NCI-H2029 treated with DMSO at 0.1 percent for 48 hours (cell line): ENCODE results near the gene COA8.
"Not testable (repeated sequence)": the region's sequence is repeated elsewhere in the genome, so short reads cannot be mapped to it uniquely, and the experiment has no call there.

Source experiments
- DNase-seq: peaks from one replicate; lab custom pipeline; 2025; lab: John Stamatoyannopoulos, UW

Gene COA8

DNA sequence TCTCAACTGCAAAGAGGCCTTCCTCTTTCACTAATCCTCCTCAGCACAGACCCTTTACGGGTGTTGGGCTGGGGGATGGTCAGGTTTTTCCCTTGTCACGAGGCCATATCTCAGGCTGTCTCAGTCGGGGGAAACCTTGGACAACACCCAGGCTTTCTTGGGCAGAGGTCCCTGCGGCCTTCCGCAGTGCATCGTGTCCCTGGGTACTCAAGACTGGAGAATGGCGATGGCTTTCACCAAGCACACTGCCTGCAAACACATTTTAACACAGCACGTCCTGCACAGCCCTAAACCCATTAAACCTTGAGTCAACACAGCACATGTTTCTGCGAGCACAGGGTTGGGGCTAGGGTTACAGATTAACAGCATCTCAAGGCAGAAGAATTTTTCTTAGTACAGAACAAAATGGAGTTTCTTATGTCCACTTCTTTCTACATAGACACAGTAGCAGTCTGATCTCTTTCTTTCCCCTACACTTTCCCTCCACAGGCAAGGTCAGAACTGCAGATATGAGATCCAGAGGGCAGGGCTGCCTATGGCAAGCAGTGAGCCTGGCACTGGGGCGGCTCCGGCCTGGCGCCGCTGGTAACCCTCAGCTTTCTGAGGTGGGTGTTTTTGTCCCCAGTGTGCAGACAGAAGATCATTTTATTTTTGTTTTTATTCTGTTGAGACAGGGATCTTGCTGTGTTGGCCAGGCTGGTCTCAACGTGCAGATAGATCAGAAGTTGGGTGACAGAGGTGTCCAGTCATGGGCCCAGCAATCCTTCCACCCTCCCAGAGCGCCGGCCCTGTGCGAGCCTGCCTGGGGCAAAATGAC, 37.1 kb upstream of the COA8 start:
- not testable (repeated sequence) for DNase-seq

DNA sequence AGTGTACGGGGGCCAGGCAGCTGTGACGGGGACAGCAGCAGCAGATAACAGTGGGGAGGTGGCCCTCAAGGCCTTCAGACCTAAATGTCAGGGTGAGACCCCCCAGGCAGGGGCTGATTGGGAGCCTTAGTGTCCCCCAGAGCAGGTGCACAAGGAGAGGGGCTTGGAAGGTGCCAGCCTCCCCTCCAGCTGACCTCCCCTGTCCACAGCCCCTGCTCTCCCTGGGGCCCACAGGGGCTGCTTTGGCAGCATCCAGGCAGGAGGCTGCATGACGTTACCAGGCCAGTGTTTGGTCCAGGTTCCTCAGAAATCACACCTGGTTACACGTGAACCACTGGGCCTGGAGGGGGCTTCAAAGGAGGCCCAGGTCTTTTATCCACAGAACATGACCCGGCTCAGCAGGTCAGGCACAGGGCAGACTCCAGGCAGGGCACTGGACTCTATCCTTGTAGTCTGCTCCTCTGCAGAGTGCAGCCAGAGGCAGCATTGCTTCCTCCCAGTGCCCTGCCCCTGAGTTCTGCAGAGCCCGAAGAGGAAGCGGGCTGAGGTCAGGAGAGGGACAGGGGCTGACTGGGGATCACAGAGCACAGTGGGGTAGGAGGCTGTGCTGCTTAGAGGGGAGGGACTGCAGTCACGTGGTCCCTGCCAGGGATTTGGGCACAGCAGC, 36.4 kb upstream of the COA8 start:
- no peak for DNase-seq

DNA sequence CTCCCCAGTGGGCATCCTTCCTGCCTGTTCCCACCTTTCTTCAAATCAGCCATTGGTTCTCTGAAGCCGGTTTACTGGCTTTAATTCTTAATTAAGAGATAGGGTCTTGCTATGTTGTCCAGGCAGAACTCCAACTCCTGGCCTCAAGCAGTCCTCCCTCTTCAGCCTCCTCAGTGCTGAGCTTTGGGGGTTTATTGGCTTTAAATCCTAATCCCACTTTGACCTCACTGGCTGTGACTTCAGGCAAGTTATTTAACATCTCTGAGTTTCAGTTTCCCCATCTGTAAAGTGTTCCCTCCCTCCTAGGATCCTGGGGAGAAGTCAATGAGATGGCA, 35.9 kb upstream of the COA8 start:
- DNase-seq, result no peak

DNA sequence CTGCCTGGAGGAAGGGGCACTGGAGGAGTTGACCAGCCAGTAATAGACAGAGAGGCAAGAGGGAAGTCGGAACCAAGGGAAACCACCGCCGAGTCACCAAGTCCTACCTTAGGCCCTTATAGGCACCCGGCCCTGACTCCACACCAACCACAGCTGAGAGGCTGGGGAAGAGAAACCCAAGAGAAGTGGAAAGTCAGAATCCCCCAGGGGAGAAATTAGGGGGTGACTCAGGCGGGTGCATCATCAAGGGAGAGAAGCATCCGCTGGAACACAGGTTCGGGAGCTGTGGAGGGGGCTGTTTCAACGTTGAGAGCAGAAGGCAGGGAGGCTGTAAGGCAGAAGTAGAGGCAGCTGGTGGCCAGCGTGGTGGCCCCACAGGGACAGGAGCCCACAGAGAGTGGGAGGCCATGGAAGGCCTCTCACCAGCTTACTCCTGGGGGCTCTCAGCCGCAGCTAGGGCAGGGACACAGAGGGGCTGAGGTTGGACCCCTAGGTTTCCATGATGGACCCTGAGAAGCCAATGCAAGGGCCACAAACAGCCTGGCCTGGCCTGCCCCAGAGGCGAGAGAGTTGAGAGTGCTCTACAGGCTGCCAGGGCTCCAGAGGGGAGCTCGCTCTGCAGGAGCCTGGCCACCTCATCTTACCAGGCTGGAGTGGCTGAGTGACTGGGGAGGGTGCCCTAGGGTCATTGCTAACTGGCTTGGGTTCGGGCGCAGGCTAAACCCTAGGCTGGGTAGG, 35.2 kb upstream of the COA8 start:
- no peak for DNase-seq

DNA sequence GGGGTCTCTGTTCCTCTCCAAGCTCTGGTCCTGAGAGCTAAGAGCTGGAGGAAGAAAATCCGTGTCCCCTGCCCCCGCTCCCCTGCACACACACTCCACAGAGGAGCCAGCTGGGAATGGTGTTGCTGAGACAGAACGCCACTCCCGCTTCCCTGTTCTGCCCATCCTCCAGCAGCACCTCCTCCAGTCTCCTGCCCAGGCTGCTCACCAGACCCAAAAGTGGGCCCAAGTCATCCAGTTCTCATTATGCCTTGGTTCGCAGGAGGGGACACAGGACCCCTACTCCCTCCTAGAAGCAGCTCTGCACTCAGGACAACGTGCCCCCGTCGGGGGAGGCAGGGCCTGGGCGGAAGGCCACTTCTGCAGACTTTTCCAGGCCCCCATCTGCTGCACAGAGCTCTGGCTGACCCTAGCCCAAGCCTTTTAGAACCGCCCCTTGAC, 34.6 kb upstream of the COA8 start:
- DNase-seq, result no peak

DNA sequence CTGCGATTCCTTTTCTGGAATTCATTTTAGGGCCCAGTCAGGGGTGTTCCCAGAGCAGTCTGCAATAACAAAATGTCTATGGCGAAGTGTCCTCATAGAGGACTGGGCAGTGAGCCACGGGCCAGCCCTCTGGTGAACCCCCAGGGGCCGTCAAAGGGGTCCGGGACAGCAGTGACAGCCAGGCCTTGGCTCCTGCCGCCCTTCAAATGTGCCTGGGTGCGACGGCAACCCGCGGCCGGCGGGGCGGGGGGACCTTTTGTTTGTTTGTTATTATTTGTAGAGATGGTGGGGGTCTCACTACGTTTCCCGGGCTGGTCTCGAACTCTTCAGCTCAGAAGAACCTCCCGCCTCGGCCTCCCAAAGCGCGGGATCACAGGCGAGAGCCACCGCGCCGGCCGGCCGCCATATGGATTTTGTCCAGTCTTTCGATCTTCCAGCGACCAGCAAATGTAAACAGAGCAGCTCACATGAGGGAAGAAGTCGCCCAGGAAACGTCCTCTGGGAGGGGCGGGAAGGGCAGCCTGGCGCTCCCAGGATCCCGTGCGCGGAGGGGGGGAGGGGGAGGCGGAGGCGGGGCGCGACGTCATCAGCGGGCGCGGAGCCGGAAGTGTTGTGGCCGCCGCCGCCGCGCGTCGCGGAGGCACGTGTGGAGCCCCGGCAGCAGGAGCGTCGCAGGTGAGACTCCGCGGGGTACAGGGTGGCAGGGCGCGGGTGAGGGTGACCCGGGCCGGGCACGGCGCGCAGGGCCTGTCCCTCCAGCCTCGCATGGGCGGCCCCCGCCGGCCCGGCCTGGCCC, 34.0 kb upstream of the COA8 start, which contains the start of gene TRMT61A:
Gene TRMT61A, plus strand, starts transcription at position 610 of the 796 bp plus-strand sequence. CDS start 783 bp downstream, outside the sequence.
- DNase-seq, result peak; percentile 48

DNA sequence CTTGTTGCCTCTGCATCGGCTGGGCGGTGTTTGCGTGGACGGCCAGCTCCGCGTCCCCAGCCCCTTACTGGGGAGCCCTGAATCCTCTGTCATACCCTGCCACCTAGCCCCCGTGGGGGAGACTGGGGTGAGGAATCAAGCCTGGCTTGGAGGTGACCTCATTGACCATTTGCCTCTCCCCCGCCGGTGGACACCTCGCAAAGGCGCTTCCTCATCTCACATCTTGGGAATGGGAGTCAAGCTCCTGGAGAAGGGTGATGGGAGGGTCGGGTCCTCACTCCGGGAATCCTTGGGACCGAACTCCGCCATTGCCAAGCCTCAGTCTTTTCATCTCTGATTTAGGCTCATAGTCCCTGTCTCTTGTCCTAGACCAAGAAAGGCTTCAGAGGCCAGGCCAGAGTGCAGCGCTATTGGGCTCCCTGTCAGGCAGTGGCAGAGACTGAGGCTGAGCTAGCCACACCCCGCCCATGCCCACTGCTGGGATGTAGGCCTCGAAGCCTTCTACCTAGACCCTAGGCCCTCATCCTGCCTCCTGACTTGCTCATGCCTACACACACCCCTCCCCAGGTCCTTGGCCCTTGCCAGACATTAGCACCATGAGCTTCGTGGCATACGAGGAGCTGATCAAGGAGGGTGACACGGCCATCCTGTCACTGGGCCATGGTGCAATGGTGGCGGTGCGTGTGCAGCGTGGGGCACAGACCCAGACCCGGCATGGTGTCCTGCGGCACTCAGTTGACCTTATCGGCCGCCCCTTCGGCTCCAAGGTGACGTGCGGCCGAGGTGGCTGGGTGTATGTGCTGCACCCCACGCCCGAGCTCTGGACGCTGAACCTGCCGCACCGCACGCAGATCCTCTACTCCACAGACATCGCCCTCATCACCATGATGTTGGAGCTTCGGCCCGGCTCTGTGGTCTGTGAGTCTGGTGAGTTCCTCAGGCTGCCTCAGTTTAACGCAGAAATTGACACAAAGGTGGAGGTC, 33.1 kb upstream of the COA8 start:
- DNase-seq, result no peak

DNA sequence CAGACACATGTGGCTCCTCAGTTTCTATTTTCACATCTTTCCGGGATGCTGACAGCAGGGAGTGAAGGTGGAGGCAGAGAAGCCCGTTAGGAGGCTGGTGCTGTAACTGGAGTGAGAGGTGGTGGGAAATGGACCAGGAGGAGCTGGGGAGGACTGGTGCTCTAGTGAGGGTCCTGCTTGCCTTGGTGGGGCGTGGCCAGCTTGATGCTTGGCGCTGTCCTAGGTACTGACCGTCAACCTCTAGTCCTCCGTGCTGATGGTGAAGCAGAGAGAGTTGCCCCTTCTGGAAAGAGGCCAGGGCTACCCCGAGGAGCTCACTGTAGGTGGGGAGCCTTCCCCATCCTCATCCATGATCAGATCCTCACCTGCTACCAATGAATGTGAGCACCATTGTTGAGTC, 32.4 kb upstream of the COA8 start:
- no peak for DNase-seq

DNA sequence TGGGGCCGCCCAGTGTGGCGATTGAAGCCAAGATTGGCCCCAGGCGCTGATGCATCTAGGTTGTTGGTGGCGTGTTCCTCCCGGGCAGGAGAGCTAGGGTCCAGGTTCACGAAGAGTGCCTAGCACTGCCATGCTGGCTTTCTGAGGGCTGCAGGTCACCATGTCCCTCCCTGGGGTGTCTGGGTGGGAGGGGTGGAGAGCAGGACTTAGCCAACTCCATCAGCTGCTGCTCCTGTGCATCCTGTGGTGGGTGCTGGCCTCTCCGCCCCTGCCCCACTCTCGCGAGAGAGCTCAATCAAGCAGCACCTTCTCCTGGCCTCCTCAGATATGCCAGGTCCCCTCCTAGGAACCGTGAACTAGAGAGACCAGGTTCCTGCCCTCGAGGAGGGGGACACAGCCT, 31.9 kb upstream of the COA8 start:
- DNase-seq, result no peak

DNA sequence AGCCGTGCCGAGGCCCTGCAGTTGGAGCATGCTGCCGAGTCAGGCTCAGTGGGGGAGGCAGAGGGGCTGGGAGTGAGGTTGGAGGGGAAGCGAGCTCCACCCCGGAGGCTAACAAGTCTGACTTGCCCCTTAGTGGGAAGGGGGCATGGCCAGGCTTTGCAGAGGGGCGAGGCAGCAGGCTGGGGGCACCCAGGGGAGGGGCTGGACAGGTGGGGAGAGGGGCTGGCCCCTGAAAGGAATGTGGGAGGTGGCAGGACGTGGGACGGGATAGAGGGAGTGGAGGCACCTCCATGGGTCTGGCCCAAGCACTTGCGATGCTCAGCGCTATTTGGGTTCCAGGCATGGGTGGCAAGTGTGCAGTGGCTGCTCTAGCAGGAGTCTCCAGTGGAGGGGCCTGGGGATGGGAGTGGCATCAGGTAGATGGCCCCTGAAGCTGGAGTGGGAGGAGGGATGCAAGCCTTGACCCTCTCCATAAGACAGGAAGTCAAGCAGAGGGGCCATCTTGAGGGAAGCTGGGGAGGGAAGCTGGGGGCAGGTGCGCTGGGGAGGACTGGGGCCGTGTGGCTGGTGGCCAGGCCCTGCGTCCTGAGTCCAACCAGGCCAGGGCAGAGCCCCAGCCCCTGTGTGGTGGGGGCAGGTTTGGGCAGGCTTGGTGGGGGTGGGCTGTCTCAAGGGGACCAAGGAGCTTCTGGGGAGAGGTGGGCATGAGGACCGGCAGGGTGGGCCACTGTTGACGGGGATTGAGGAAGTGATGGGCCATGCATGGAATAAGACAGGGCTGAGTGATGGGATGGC, 31.1 kb upstream of the COA8 start:
- no peak for DNase-seq

DNA sequence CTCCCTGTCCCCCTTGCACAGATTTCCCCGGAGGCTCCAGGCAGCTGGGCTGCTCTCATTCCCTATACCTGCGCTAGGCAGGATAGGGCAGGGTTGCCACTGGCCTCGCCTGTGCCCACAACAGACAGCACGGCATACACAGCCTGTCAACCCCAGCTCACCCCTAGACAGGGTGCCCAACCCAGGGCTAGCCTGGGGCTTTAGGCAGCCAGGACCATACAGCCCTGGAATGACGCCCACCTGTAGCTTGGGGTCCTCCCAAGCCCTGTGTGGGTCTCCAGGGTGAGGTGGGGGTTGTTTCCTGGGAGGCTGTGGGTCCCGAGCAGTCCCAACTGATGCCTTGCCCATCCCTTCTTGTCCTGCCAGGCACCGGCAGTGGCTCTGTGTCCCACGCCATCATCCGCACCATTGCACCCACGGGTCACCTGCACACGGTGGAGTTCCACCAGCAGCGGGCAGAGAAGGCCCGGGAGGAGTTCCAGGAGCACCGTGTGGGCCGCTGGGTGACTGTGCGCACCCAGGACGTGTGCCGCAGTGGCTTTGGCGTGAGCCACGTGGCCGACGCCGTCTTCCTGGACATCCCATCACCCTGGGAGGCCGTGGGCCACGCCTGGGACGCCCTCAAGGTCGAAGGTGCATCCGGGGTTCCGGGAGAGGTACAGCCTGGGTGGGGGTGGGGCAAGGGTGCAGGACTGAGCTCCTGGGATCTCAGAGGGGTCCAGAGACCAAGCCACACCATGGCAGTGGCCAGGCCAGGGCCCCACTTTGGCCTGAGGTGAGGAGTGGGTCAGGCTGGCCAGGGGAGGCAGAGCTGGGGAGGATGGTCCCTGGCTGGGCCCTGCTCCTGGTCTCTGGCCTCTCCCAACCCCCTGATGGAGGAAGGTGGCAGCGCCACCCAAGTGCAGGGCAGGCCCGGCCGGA, 30.3 kb upstream of the COA8 start:
- DNase-seq, result no peak

DNA sequence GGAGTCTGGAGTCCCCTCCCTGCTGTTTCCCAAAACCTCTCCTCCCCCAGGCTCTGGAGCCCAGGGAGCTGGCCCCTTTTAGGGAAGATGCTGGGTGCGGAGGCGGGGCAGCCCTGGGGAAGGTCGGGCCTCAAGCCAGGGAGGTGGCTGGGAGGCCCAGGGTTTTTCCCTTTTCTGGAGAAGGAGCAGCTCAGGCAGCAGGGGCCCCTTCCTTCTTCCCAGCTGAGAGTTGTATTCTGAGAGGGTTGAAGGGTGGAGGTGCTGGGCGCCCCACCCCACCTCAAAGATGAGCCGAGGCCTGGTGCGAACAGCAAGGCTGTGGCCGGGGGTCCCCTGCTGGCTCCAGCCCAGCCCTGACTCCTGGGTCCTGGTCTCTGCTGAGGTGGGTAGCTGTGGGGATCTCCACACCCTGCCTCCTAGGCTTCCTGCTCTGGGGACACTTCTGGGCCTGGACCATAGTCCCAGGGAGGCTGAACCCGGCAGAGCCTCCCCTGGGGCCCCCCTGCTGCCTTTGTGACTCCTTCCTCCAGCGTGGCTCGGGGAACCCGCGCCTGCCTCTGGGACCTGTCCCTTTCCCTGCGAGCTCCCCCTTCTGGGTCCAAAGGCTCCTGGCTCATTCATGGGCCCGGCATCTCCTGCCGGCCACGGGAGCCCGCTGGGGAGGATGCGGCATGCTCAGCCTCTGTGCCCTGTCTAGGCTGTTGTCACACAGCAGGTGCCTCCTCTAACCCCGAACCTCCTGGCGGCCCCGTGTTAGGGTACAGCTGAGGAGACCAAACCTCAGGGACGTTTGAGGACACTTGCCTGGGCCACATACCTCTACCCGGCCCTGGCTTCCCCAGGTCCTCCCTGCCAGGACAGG, 29.4 kb upstream of the COA8 start:
- no peak for DNase-seq

DNA sequence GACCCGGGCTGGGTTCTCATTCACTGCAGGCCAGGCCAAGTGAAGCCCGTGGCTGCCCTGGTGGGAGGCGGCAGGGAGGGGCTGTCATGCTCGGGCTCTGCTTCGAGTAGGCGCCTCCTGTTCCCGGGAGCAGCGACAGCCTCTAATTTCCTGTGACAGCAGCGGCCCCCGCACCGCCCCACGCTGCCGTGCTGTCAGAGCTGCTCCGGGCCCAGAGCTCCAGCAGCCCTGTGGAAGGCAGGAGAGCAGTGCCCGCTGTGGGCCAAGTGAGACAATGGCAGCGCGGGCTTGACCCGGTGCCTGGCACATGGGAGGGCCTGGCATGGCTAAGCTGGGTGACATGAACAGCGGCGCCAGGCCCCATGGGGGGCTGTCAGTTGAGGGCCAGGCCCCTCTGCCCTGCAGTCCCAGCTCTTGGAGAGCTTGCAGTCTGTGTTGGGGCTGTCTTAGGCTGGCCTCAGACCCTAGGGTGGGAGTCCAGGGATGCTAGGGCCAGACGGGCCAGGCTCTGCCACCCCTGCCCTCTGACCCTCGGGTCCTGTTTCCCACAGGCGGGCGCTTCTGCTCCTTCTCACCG, 28.7 kb upstream of the COA8 start:
- no peak for DNase-seq

DNA sequence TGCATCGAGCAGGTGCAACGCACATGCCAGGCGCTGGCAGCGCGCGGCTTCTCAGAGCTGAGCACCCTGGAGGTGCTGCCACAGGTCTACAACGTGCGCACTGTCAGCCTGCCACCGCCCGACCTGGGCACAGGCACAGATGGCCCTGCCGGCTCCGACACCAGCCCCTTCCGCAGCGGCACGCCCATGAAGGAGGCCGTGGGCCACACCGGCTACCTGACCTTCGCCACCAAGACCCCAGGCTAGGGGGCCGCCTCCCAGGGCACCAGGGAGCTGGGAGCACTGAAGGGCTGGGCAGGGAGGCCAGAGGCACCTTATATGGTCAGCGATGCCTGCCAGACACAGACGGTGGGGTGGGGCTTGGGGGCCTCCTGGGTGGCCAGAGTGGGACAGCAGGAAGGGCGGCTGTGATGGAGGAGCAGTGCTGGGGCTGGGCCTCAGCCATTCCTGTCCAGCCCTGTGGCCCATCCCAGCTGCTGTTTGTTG, 28.1 kb upstream of the COA8 start:
- no peak for DNase-seq

DNA sequence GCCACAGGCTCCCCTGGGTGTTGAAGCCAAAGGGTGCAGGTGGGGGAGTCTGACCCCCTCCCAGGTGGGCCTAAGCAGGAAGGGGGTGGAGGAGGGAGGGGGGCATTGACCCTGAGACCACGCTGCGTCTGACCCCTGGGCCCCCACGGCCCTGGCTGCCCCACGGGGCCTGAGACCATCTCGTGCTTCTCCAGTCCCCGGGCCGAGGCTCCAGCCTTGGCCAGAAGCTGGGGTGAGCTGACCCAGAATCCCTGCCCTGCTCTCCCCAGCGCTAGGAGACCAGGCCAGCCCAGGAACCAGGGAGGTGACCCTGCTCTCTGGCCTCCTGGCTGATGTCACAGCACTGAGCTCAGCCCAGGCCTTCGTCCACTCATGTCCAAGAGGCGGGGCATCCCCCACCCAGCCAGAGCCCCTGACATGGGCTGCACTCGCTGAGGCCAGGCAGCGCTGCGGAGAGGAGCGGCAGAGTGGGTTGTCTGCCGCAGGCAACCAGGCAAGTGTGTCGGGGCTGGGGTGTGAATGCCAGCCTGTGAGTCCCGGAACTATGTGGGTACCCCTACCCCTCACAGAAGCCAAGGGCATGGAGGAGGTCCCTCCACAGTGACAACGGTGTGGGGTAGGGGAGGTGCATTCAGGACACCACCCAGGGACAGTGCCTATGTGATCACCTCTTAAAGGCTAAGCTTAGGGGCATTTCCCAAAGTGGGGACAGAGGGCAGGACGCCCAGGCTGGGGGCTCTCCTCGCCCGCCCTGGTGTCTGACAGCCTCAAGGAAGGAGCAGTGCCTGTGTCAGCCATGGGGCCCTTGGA, 27.5 kb upstream of the COA8 start:
- no peak for DNase-seq

DNA sequence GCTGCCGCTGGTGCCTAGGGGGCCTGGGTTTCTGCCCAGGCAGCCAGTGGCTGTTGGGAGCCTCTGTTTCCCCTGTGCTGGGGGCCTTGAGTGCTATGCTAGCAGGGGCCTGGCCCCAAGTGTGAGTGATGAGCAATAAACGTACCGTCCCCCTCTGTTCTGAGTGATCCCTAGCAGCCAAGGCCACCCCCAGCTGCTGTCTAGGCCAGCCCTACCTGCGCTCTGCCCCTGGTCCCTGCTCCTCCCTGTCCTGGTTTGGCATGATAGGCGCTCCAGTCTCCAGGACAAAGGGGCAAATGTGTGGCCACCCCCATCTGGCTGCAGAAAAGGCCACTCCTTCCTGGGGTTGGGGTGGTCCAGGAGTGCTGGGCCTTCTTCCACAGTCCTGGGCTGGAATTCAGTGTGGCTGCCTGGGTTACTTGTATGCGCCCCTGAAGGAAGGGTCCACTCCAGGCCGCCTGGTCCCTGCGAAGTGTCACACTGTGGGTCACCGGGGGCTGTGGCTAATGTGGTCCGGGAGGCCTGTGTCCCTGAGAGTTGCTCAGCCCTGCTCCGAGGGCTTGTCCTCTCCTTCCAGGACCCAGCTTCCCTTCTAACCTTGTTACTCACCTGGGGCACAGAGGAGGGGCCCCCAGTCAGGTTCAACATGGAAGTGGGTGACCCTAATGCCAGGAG, 26.7 kb upstream of the COA8 start:
- DNase-seq, result no peak
